ENCODE results near the gene SLC28A1. TPM values are rescaled to one million over a fixed set of nuclear protein-coding genes. Genes with fewer than 3 reads are reported as not detected.

SLC28A1 gene
- total and polyA plus RNA-seq, 2 of the 4 experiments (the other 2 are of a cell fraction) = not detected

DNA sequence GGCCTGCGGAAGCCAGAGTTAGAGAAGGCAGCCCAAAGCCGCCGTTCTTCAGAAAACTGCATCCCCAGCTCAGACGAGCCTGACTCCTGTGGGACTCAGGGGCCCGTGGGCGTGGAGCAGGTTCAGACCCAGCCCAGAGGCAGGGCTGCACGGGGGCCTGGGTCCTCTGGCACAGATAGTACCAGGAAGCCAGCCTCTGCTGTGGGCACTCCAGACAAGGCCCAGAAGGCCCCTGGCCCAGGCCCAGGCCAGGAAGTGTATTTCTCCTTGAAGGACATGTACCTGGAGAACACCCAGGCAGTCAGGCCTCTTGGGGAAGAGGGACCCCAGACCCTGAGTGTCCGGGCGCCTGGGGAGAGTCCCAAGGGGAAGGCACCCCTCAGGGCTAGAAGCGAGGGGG, 44.2 kb upstream of the SLC28A1 start:
- no peak overlapping the region for H3K27ac ChIP-seq (ENCODE audit: insufficient read depth, low read length)
- H3K79me1 ChIP-seq (ENCODE audit: low read depth in 1 of 2, low read length in 2 of 2) = no peaks in the 10 kb centered on the region
- ChIA-PET POLR2A (ENCODE audit: unreplicated experiment) (no interaction called here), CTCF (no interaction called here)
- no peak for DNase-seq
- H3K18ac ChIP-seq (ENCODE audit: low read depth, low read length) = no peak overlapping the region
- H2BK15ac ChIP-seq (ENCODE audit: low read depth, low read length) = no peak overlapping the region
- no peak for ATAC-seq (ENCODE audit: low read depth)
- no peak overlapping the region for H2AFZ ChIP-seq (replicated peaks; ENCODE audit: low read length, poor library complexity)
- no peak overlapping the region for H2BK20ac ChIP-seq (ENCODE audit: low read depth, low read length)
- no peak overlapping the region for H4K91ac ChIP-seq (ENCODE audit: insufficient read depth, low read depth, low read length)
- 78% methylated on average over 7 of the region's 10 CpGs; no CpG with 5 or more reads in 1 of the 2 experiments for WGBS, 2 experiments (ENCODE audit: extremely low coverage in 2 of 2, insufficient read length in 1 of 2)
- no peaks in the 10 kb centered on the region for H4K20me1 ChIP-seq (ENCODE audit: insufficient read depth, low read length)
- no peak overlapping the region for H2AK9ac ChIP-seq (replicated peaks; ENCODE audit: low read depth, low read length, poor library complexity)
- H3K4me2 ChIP-seq (ENCODE audit: low read depth, low read length) = no peak overlapping the region
- H3K4me3 ChIP-seq (ENCODE audit: insufficient read depth, low read depth, low read length) = no peak overlapping the region
- peaks cover 20% of the 10 kb centered on the region for H3K27me3 ChIP-seq (ENCODE audit: control insufficient read depth, insufficient read depth, low read length)
- H2AK5ac ChIP-seq (ENCODE audit: low read depth, low read length) = no peak overlapping the region
- no TSS peak for BruUV-seq (replicated peaks)
- no peak overlapping the region for H2BK120ac ChIP-seq (ENCODE audit: low read depth, low read length)
- H3K56ac ChIP-seq (ENCODE audit: extremely low read depth, insufficient read depth, low read length) = no peak overlapping the region
- H3K9me3 ChIP-seq (ENCODE audit: control insufficient read depth, insufficient read depth, low read length) = no peaks in the 10 kb centered on the region
- no peak overlapping the region for H2BK5ac ChIP-seq (ENCODE audit: low read depth, low read length, poor library complexity, severe bottlenecking)
- peaks cover 1% of the 10 kb centered on the region; the same call in 1 of the 2 replicates for H3K4me1 ChIP-seq (ENCODE audit: control insufficient read depth, insufficient read depth, low read length)
- H4K8ac ChIP-seq (ENCODE audit: low read depth in 2 of 2, low read length in 2 of 2) = no peak overlapping the region
- no peaks in the 10 kb centered on the region for H3K36me3 ChIP-seq (ENCODE audit: control insufficient read depth, insufficient read depth, low read length)
- no peak overlapping the region for H3K23ac ChIP-seq (ENCODE audit: low read depth, low read length)
- no peak overlapping the region for H4K5ac ChIP-seq (ENCODE audit: low read depth, low read length)
- dilution Hi-C loops (cut with HindIII; ENCODE audit: low sequenced_read_pairs, unreplicated experiment) (no loop called here), in situ Hi-C loops (cut with MboI; ENCODE audit: low sequenced_read_pairs) (no loop called here), intact Hi-C loops (cut with micrococcal nuclease) (no loop called here)
- no peak overlapping the region for H3K9ac ChIP-seq (ENCODE audit: low read depth, low read length)
- no peak overlapping the region for H3K14ac ChIP-seq (replicated peaks; ENCODE audit: low read depth, low read length)
- H3K4ac ChIP-seq (ENCODE audit: low read depth, low read length) = no peak overlapping the region
- TF ChIP-seq RFX5 (IDR thresholded peaks at IDR 0.05; ENCODE audit: low read depth, low read length) (no peak), MAFK (IDR thresholded peaks at IDR 0.05; ENCODE audit: low read depth, low read length) (no peak), MXI1 (IDR thresholded peaks at IDR 0.05; ENCODE audit: borderline replicate concordance, low read depth, low read length) (no peak), SMC3 (IDR thresholded peaks at IDR 0.05; ENCODE audit: low read depth, low read length) (no peak), FOS (IDR thresholded peaks at IDR 0.05; ENCODE audit: low read depth, low read length) (no peak), POLR2A (IDR thresholded peaks at IDR 0.05; ENCODE audit: low read depth, low read length) (no peak), CHD1 (IDR thresholded peaks at IDR 0.05; ENCODE audit: low read depth, low read length) (no peak), USF2 (IDR thresholded peaks at IDR 0.05; ENCODE audit: low read depth, low read length) (no peak), BHLHE40 (IDR thresholded peaks at IDR 0.05; ENCODE audit: low read depth, low read length) (no peak), CEBPB (IDR thresholded peaks at IDR 0.05; ENCODE audit: low read depth, low read length) (no peak), RAD21 (IDR thresholded peaks at IDR 0.05; ENCODE audit: low read length) (no peak), MAZ (IDR thresholded peaks at IDR 0.05; ENCODE audit: borderline replicate concordance, low read depth, low read length) (no peak), RCOR1 (IDR thresholded peaks at IDR 0.05; ENCODE audit: insufficient replicate concordance, low read length) (no peak), NFE2L2 (IDR thresholded peaks at IDR 0.05; ENCODE audit: low read depth, low read length) (no peak)
- TF ChIP-seq, protein P1, sequence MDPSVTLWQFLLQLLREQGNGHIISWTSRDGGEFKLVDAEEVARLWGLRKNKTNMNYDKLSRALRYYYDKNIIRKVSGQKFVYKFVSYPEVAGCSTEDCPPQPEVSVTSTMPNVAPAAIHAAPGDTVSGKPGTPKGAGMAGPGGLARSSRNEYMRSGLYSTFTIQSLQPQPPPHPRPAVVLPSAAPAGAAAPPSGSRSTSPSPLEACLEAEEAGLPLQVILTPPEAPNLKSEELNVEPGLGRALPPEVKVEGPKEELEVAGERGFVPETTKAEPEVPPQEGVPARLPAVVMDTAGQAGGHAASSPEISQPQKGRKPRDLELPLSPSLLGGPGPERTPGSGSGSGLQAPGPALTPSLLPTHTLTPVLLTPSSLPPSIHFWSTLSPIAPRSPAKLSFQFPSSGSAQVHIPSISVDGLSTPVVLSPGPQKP (IDR thresholded peaks at IDR 0.05; ENCODE audit: borderline replicate concordance, low read depth, low read length) = no peak
- TF ChIP-seq, protein P2, sequence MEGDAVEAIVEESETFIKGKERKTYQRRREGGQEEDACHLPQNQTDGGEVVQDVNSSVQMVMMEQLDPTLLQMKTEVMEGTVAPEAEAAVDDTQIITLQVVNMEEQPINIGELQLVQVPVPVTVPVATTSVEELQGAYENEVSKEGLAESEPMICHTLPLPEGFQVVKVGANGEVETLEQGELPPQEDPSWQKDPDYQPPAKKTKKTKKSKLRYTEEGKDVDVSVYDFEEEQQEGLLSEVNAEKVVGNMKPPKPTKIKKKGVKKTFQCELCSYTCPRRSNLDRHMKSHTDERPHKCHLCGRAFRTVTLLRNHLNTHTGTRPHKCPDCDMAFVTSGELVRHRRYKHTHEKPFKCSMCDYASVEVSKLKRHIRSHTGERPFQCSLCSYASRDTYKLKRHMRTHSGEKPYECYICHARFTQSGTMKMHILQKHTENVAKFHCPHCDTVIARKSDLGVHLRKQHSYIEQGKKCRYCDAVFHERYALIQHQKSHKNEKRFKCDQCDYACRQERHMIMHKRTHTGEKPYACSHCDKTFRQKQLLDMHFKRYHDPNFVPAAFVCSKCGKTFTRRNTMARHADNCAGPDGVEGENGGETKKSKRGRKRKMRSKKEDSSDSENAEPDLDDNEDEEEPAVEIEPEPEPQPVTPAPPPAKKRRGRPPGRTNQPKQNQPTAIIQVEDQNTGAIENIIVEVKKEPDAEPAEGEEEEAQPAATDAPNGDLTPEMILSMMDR (conservative IDR thresholded peaks at IDR 0.05; ENCODE audit: low read depth, low read length) = no peak
- 0 out of 2 replicates have a peak, but pooled peaks cover 3% of the 10 kb centered on the region for H3K9me1 ChIP-seq (ENCODE audit: insufficient read depth, low read length)
